SK-N-SH (cell line): ENCODE results near the gene MEX3D. TPM values are rescaled to one million over a fixed set of nuclear protein-coding genes. Genes with fewer than 3 reads are reported as not detected.

Experiments used
- CTCF ChIA-PET: fragments of 300-600, 350-600 bp; formaldehyde crosslinking; extraction: SDS; loops from one replicate; lab custom pipeline; 2021; lab: Yijun Ruan, JAX
- POLR2A ChIA-PET: fragments of 350-600 bp; sonication (Branson Sonifier 250); formaldehyde crosslinking; extraction: SDS; loops from one replicate; lab custom pipeline; 2020; ENCODE audit warnings: antibody characterized with exemption, inconsistent platforms; lab: Yijun Ruan, JAX
- DNase-seq: peaks from one replicate; pipeline ENCODE4 v3.0.0; 2012
- H2AFZ ChIP-seq: fragments of 200-600 bp; sonication (generic); 2 replicates; pipeline ENCODE4 v1.8.1; 2016; ENCODE audit warnings: antibody characterized with exemption, mild to moderate bottlenecking, low read depth
- H3F3A ChIP-seq: fragments of 200-600 bp; sonication (generic); replicated peaks from 2 replicates; pipeline ENCODE3; 2016; ENCODE audit warnings: antibody characterized with exemption, mild to moderate bottlenecking; ENCODE audit not compliant: insufficient read depth
- H3K27ac ChIP-seq, 2 experiments: fragments of 200-500 bp in 1 of 2; fragments of 200-600 bp in 1 of 2; sonication (Bioruptor generic) in 1 of 2; sonication (generic), shearing (Covaris generic) in 1 of 2; 2 replicates each; pipeline versions ENCODE4 v1.5.1 to v1.6.1; 2014 to 2016; ENCODE audit warnings: low read depth in 2 of 2, inconsistent platforms in 1 of 2, low read length in 1 of 2, mild to moderate bottlenecking in 1 of 2, mixed read lengths in 1 of 2
- H3K27me3 ChIP-seq: fragments of 200-600 bp; sonication (generic), shearing (Covaris generic); 2 replicates; pipeline ENCODE4 v1.6.1; 2016; ENCODE audit warnings: mixed run types; ENCODE audit not compliant: insufficient read depth
- H3K36me3 ChIP-seq, 2 experiments: fragments of 200-500 bp in 1 of 2; fragments of 200-600 bp in 1 of 2; sonication (Bioruptor generic) in 1 of 2; sonication (generic) in 1 of 2; replicated peaks in 1 of 2; 2 replicates each; pipeline versions ENCODE3 to v1.5.1; 2014 to 2016; ENCODE audit warnings: low read length in 1 of 2, mild to moderate bottlenecking in 1 of 2; ENCODE audit not compliant: insufficient read depth in 2 of 2, control insufficient read depth in 1 of 2
- H3K4me1 ChIP-seq, 2 experiments: fragments of 200-500 bp in 1 of 2; fragments of 200-600 bp in 1 of 2; sonication (Bioruptor generic) in 1 of 2; sonication (generic), shearing (Covaris generic) in 1 of 2; 2 replicates each; pipeline versions ENCODE4 v1.5.1 to v1.6.1; 2014 to 2016; ENCODE audit warnings: low read depth in 1 of 2, low read length in 1 of 2, mixed run types in 1 of 2; ENCODE audit not compliant: insufficient read depth in 2 of 2, control insufficient read depth in 1 of 2
- H3K4me2 ChIP-seq: fragments of 200-600 bp; sonication (generic), shearing (Covaris generic); 2 replicates; pipeline ENCODE4 v1.6.1; 2017; ENCODE audit warnings: mixed run types
- H3K4me3 ChIP-seq, 2 experiments: fragments of 200-500 bp in 1 of 2; fragments of 200-600 bp in 1 of 2; sonication (Bioruptor generic) in 1 of 2; sonication (generic), shearing (Covaris generic) in 1 of 2; 2 replicates each; pipeline versions ENCODE4 v1.5.1 to v1.8.1; 2014 to 2016; ENCODE audit warnings: low read depth in 2 of 2, inconsistent platforms in 1 of 2, low read length in 1 of 2, mild to moderate bottlenecking in 1 of 2, mixed read lengths in 1 of 2, moderate library complexity in 1 of 2
- H3K79me2 ChIP-seq: fragments of 200-600 bp; sonication (generic); 2 replicates; pipeline ENCODE4 v1.8.1; 2017; ENCODE audit warnings: mild to moderate bottlenecking; ENCODE audit not compliant: insufficient read depth
- H3K9ac ChIP-seq: fragments of 200-600 bp; sonication (generic); 2 replicates; pipeline ENCODE4 v1.6.1; 2017; ENCODE audit warnings: mixed run types
- H3K9me2 ChIP-seq: fragments of 200-600 bp; sonication (generic); 2 replicates; pipeline ENCODE4 v1.6.1; 2017; ENCODE audit warnings: mixed run types
- H3K9me3 ChIP-seq: fragments of 200-600 bp; sonication (generic); 2 replicates; pipeline ENCODE4 v1.6.1; 2017; ENCODE audit warnings: mixed run types, mild to moderate bottlenecking, moderate library complexity
- H4K20me1 ChIP-seq: fragments of 200-600 bp; sonication (generic); 2 replicates; pipeline ENCODE4 v1.6.1; 2017; ENCODE audit warnings: mild to moderate bottlenecking, mixed run types; ENCODE audit not compliant: insufficient read depth
- EP300 ChIP-seq, 2 experiments: IDR thresholded peaks; 2 replicates each; pipeline versions ENCODE4 v1.4.0 to v1.6.1; 2012; ENCODE audit warnings: borderline replicate concordance in 1 of 2, low read depth in 1 of 2, low read length in 1 of 2
- FOSL2 ChIP-seq: IDR thresholded peaks from 2 replicates; pipeline ENCODE4 v1.4.0; 2012; ENCODE audit warnings: low read depth, mild to moderate bottlenecking, moderate library complexity, borderline replicate concordance
- FOXJ3 ChIP-seq: sonication (generic); formaldehyde crosslinking; IDR thresholded peaks from 2 replicates; pipeline ENCODE4 v1.5.1; 2020; ENCODE audit warnings: mild to moderate bottlenecking, missing genetic modification reagents
- FOXM1 ChIP-seq: IDR thresholded peaks from 2 replicates; pipeline ENCODE4 v1.4.0; 2012; ENCODE audit warnings: low read depth, mild to moderate bottlenecking
- GABPA ChIP-seq: IDR thresholded peaks from 2 replicates; pipeline ENCODE4 v1.4.0; 2012; ENCODE audit warnings: low read depth, mild to moderate bottlenecking
- GATA2 ChIP-seq: sonication (generic); formaldehyde crosslinking; IDR thresholded peaks from 2 replicates; pipeline ENCODE4 v1.5.0; 2020; ENCODE audit warnings: mild to moderate bottlenecking, missing genetic modification reagents
- IRF3 ChIP-seq: fragments of 150-350 bp; IDR thresholded peaks from 2 replicates; pipeline ENCODE4 v1.6.1; 2016; ENCODE audit warnings: mild to moderate bottlenecking, low read depth, low read length
- MAX ChIP-seq: IDR thresholded peaks from 2 replicates; pipeline ENCODE4 v1.4.0; 2012; ENCODE audit warnings: low read depth
- MEF2A ChIP-seq: IDR thresholded peaks from 2 replicates; pipeline ENCODE4 v1.4.0; 2012; ENCODE audit warnings: low read depth, borderline replicate concordance
- NRF1 ChIP-seq: IDR thresholded peaks from 2 replicates; pipeline ENCODE4 v1.6.1; 2012; ENCODE audit warnings: low read depth, mild to moderate bottlenecking, low read length
- POLR2AphosphoS5 ChIP-seq: IDR thresholded peaks from 2 replicates; pipeline ENCODE4 v1.6.1; 2012; ENCODE audit warnings: low read depth, low read length
- RAD21 ChIP-seq: IDR thresholded peaks from 2 replicates; pipeline ENCODE4 v1.6.1; 2012; ENCODE audit warnings: mild to moderate bottlenecking, low read length
- RCOR1 ChIP-seq: fragments of 150-350 bp; IDR thresholded peaks from 2 replicates; pipeline ENCODE4 v1.6.1; 2017; ENCODE audit warnings: antibody characterized with exemption, low read length
- REST ChIP-seq: IDR thresholded peaks from 2 replicates; pipeline ENCODE4 v1.6.1; 2012; ENCODE audit warnings: mild to moderate bottlenecking, low read depth, low read length, moderate library complexity
- RFX5 ChIP-seq: IDR thresholded peaks from 2 replicates; pipeline ENCODE4 v1.6.1; 2012; ENCODE audit warnings: mild to moderate bottlenecking, improper control_type of control experiment, low read length
- SIN3A ChIP-seq: IDR thresholded peaks from 2 replicates; pipeline ENCODE4 v1.6.1; 2012; ENCODE audit warnings: low read depth, mild to moderate bottlenecking, low read length, moderate library complexity, borderline replicate concordance
- SMC3 ChIP-seq: IDR thresholded peaks from 2 replicates; pipeline ENCODE4 v1.6.1; 2012; ENCODE audit warnings: low read depth, low read length, improper control_type of control experiment
- TAF1 ChIP-seq: IDR thresholded peaks from 2 replicates; pipeline ENCODE4 v1.6.1; 2012; ENCODE audit warnings: low read depth, mild to moderate bottlenecking, low read length, moderate library complexity, borderline replicate concordance
- TCF12 ChIP-seq: IDR thresholded peaks from 2 replicates; pipeline ENCODE4 v1.4.0; 2012
- TEAD4 ChIP-seq: IDR thresholded peaks from 2 replicates; pipeline ENCODE4 v1.4.0; 2012; ENCODE audit warnings: mild to moderate bottlenecking, borderline replicate concordance; ENCODE audit not compliant: insufficient read depth
- USF1 ChIP-seq: IDR thresholded peaks from 2 replicates; pipeline ENCODE4 v1.4.0; 2012; ENCODE audit warnings: low read depth, borderline replicate concordance
- YY1 ChIP-seq: IDR thresholded peaks from 2 replicates; pipeline ENCODE4 v1.4.0; 2012; ENCODE audit warnings: low read depth, mild to moderate bottlenecking
- WGBS: methylation state at CpG from one replicate; pipeline ENCODE4 v1.1.6; 2017; ENCODE audit warnings: low lambda C conversion rate; 5-methylcytosine and 5-hydroxymethylcytosine counted together
- polyA plus RNA-seq, 3 experiments: library from polyadenylated mRNA; depleted of rRNA; stranded (reverse); fragments of >200 nt; gene quantifications; 2 replicates each; pipeline ENCODE4 v1.2.3, GENCODE V29; 2012

Gene MEX3D
- polyA plus RNA-seq, 1 of the 3 experiments (the other 2 are of a cell fraction), result 14.9 TPM

GRCh38 chr19:1529430-1529816, 38.7 kb downstream of the MEX3D start:
- Histone ChIP-seq H3K36me3 (no peaks in the 10 kb centered on the region), H3K9me2 (no peaks in the 10 kb centered on the region), H3K4me3 (no peak overlapping the region), H3K9ac (no peak overlapping the region), H2AFZ (no peak overlapping the region), H3K4me2 (no peak overlapping the region), H4K20me1 (no peaks in the 10 kb centered on the region), H3K27ac (no peak overlapping the region), H3K27me3 (peaks cover 60% of the 10 kb centered on the region), H3K9me3 (no peaks in the 10 kb centered on the region), H3K4me1 (no peaks in the 10 kb centered on the region), H3F3A (no peaks in the 10 kb centered on the region), H3K79me2 (no peaks in the 10 kb centered on the region)
- 9% methylated on average over 11 of the region's 16 CpGs for WGBS
- ChIA-PET POLR2A (no interaction called here), CTCF (interaction anchor here (1.2 kb wide), 1 partner anchor 16 kb away, joined by 6 read pairs; no protein-coding TSS in a partner anchor)
- TF ChIP-seq RFX5, result no peak
- TF ChIP-seq GATA2 (CRISPR knock-in tag), result no peak
- TF ChIP-seq POLR2AphosphoS5, result no peak
- TF ChIP-seq IRF3, result no peak
- TF ChIP-seq TAF1, result no peak
- no peak for TF ChIP-seq TCF12
- TF ChIP-seq SMC3, result no peak
- TF ChIP-seq USF1, result no peak
- TF ChIP-seq REST, result no peak
- no peak for TF ChIP-seq GABPA
- no peak for DNase-seq

- no peaks in the 10 kb centered on the region for H3K79me2 ChIP-seq
- no peak overlapping the region for H3K4me2 ChIP-seq
- H3K9me3 ChIP-seq, result no peaks in the 10 kb centered on the region
- ChIA-PET POLR2A (no interaction called here), CTCF (interaction anchor here (1.2 kb wide), 1 partner anchor 17 kb away, joined by 6 read pairs; no protein-coding TSS in a partner anchor)
- peaks cover 63% of the 10 kb centered on the region for H3K27me3 ChIP-seq
- H3K9ac ChIP-seq, result no peak overlapping the region
- no peaks in the 10 kb centered on the region for H3K4me1 ChIP-seq
- WGBS, result 22% methylated on average over 13 of the region's 23 CpGs
- no peaks in the 10 kb centered on the region for H4K20me1 ChIP-seq
- no peaks in the 10 kb centered on the region for H3K36me3 ChIP-seq
- no peak overlapping the region for H2AFZ ChIP-seq
- H3K27ac ChIP-seq, result no peak overlapping the region
- no peaks in the 10 kb centered on the region for H3F3A ChIP-seq
- no peaks in the 10 kb centered on the region for H3K9me2 ChIP-seq
- DNase-seq, result no peak
- H3K4me3 ChIP-seq, result no peak overlapping the region
- TF ChIP-seq RCOR1 (no peak), RAD21 (no peak), EP300 (IDR thresholded peaks at IDR 0.05; ENCODE audit: borderline replicate concordance in 1 of 2, low read depth in 1 of 2, low read length in 1 of 2) (no peak), MAX (no peak), YY1 (no peak), FOSL2 (no peak), FOXM1 (no peak), TEAD4 (no peak), NRF1 (no peak), FOXJ3 (CRISPR knock-in tag) (no peak), SIN3A (no peak), MEF2A (no peak)
Observed at GRCh38 chr19:1528596-1529429, 39.3 kb downstream of the MEX3D start.
